Measurements from ENCODE around the gene USHBP1.

GRCh38 chr19:17293605-17294004, 29.1 kb upstream of the USHBP1 start:
- no peak for TF ChIP-seq CTCF (IDR thresholded peaks at IDR 0.05)
- no peak for TF ChIP-seq POLR2A (IDR thresholded peaks at IDR 0.05)
